ENCODE results near the gene GART. TPM values are rescaled to one million over a fixed set of nuclear protein-coding genes. Genes with fewer than 3 reads are reported as not detected.

The GART gene
- polyA plus RNA-seq, 4 donors = 64.7 to 73.1 (median 69.7) TPM

DNA sequence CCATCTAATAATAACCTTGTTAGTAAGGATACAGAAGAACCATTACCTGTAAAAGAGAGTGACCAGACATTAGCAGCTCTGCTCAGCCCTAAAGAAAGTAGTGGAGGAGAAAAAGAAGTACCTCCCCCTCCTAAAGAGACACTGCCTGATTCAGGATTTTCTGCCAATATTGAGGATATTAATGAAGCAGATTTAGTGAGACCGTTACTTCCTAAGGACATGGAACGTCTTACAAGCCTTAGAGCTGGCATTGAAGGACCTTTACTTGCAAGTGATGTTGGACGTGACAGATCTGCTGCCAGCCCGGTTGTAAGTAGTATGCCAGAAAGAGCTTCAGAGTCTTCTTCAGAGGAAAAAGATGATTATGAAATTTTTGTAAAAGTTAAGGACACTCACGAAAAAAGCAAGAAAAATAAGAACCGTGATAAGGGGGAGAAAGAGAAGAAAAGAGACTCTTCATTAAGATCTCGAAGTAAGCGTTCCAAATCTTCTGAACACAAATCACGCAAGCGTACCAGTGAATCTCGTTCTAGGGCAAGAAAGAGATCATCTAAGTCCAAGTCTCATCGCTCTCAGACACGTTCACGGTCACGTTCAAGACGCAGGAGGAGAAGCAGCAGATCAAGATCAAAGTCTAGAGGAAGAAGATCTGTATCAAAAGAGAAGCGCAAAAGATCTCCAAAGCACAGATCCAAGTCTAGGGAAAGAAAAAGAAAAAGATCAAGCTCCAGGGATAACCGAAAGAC is 12.5 kb upstream of the GART start:
- no peak for DNase-seq (ENCODE audit: low read depth in 4 of 4, low spot score in 3 of 4)

DNA sequence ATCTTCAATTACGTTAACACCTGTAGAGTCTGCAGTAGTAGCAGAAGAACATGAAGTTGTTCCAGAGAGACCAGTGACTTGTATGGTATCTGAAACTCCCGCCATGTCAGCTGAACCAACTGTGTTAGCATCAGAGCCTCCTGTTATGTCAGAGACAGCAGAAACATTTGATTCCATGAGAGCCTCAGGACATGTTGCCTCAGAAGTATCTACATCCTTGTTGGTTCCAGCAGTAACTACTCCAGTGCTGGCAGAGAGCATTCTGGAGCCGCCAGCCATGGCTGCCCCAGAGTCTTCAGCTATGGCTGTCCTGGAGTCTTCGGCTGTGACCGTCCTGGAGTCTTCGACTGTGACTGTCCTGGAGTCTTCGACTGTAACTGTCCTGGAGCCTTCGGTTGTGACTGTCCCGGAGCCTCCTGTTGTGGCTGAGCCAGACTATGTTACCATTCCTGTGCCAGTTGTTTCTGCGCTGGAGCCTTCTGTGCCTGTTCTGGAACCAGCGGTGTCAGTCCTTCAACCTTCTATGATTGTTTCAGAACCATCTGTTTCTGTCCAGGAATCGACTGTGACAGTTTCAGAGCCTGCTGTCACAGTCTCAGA is 11.2 kb upstream of the GART start:
- no peak for DNase-seq (ENCODE audit: low read depth in 4 of 4, low spot score in 3 of 4)

DNA sequence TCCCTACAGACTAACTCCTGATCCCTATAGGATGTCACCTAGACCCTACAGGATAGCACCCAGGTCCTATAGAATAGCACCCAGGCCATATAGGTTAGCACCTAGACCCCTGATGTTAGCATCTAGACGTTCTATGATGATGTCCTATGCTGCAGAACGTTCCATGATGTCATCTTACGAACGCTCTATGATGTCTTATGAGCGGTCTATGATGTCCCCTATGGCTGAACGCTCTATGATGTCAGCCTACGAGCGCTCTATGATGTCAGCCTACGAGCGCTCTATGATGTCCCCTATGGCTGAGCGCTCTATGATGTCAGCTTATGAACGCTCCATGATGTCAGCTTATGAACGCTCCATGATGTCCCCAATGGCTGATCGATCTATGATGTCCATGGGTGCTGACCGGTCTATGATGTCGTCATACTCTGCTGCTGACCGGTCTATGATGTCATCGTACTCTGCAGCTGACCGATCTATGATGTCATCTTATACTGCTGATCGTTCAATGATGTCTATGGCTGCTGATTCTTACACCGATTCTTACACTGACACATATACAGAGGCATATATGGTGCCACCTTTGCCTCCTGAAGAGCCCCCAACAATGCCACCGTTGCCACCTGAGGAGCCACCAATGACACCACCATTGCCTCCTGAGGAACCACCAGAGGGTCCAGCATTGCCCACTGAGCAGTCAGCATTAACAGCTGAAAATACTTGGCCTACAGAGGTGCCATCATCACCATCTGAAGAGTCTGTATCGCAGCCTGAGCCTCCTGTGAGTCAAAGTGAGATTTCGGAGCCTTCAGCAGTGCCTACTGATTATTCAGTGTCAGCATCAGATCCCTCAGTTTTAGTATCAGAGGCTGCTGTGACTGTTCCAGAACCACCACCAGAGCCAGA is 10.4 kb upstream of the GART start:
- no peak for DNase-seq (ENCODE audit: low read depth in 4 of 4, low spot score in 3 of 4)

DNA sequence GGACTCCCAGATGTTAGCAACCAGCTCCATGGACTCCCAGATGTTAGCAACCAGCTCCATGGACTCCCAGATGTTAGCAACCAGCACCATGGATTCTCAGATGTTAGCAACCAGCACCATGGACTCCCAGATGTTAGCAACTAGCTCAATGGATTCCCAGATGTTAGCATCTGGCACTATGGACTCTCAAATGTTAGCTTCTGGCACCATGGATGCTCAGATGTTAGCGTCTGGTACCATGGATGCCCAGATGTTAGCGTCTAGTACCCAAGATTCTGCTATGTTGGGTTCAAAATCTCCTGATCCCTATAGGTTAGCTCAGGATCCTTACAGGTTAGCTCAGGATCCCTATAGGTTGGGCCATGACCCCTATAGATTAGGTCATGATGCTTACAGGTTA is 9.7 kb upstream of the GART start:
- no peak for DNase-seq (ENCODE audit: low read depth in 4 of 4, low spot score in 3 of 4)

DNA sequence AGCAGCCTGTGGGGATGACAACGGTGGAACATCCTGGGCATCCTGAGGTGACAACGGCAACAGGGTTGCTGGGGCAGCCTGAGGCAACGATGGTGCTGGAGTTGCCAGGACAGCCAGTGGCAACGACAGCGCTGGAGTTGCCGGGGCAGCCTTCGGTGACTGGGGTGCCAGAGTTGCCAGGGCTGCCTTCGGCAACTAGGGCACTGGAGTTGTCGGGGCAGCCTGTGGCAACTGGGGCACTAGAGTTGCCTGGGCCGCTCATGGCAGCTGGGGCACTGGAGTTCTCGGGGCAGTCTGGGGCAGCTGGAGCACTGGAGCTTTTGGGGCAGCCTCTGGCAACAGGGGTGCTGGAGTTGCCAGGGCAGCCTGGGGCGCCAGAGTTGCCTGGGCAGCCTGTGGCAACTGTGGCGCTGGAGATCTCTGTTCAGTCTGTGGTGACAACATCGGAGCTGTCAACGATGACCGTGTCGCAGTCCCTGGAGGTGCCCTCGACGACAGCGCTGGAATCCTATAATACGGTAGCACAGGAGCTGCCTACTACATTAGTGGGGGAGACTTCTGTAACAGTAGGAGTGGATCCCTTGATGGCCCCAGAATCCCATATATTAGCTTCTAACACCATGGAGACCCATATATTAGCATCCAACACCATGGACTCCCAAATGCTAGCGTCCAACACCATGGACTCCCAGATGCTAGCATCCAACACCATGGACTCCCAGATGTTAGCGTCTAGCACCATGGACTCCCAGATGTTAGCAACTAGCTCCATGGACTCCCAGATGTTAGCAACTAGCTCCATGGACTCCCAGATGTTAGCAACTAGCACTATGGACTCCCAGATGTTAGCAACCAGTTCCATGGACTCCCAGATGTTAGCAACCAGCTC is 9.1 kb upstream of the GART start:
- no peak for DNase-seq (ENCODE audit: low read depth in 4 of 4, low spot score in 3 of 4)

DNA sequence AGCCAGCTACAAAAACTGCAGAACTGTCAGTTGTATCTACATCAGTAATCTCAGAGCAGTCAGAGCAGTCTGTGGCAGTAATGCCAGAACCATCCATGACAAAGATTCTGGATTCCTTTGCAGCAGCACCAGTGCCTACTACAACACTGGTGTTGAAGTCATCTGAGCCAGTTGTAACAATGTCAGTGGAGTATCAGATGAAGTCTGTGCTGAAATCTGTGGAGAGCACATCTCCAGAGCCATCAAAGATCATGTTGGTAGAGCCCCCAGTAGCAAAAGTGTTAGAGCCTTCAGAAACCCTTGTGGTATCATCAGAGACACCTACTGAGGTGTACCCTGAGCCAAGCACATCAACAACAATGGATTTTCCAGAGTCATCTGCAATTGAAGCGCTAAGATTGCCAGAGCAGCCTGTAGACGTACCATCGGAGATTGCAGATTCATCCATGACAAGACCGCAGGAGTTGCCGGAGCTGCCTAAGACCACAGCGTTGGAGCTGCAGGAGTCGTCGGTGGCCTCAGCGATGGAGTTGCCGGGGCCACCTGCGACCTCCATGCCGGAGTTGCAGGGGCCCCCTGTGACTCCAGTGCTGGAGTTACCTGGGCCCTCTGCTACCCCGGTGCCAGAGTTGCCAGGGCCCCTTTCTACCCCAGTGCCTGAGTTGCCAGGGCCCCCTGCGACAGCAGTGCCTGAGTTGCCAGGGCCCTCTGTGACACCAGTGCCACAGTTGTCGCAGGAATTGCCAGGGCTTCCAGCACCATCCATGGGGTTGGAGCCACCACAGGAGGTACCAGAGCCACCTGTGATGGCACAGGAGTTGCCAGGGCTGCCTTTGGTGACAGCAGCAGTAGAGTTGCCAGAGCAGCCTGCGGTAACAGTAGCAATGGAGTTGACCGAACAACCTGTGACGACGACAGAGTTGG is 8.2 kb upstream of the GART start:
- DNase-seq (ENCODE audit: low read depth in 4 of 4, low spot score in 3 of 4) = no peak

DNA sequence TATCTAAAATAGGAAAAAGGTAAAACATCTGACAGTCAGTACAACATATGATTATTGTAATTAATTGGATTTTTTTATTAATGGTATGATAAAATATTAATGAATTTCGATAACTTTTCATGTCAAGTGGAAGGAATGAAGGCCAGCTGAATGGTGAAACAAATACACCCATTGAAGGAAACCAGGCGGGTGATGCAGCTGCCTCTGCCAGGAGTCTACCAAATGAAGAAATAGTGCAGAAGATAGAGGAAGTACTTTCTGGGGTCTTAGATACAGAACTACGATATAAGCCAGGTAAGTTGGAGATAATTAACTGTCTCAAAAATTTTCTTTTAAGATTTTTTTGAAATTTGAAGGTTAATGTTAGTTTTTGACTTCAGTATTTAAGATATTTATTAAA is 4.2 kb upstream of the GART start:
- DNase-seq (ENCODE audit: low read depth in 4 of 4, low spot score in 3 of 4) = no peak

DNA sequence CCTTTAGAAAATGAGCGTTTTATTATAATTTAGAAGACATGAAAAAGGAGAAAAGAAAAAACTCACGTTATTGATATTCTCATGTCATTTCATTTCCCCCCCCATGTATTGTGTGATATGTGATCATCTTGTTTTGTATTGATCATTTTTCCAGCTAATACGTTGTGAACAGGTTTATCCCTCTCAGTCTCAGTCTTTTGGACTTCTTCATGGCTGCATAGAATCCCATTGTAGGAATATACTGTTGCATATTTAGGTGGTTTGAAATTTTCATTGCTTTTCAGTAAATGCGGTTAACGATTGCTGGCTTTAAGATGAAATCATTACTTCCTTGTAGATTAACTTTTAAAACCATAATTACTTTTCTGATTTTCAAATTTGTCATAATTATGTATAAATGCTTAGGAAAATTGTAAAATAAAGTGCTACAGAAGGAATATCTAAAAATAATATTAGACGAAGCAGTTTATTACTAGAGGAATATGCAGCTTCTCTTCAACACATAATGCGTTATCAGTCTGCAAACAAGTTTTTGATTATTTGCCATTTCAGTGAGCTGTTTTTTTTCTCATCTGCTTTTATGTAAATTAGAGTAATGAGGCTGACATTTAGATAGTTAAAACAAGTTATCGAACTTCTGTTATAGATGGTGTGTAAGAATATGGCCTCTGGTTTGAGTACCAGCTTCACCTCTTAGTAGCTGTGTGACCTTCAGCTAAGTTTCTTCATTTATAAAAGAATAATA is 2.7 kb upstream of the GART start:
- no peak for DNase-seq (ENCODE audit: low read depth in 4 of 4, low spot score in 3 of 4)

DNA sequence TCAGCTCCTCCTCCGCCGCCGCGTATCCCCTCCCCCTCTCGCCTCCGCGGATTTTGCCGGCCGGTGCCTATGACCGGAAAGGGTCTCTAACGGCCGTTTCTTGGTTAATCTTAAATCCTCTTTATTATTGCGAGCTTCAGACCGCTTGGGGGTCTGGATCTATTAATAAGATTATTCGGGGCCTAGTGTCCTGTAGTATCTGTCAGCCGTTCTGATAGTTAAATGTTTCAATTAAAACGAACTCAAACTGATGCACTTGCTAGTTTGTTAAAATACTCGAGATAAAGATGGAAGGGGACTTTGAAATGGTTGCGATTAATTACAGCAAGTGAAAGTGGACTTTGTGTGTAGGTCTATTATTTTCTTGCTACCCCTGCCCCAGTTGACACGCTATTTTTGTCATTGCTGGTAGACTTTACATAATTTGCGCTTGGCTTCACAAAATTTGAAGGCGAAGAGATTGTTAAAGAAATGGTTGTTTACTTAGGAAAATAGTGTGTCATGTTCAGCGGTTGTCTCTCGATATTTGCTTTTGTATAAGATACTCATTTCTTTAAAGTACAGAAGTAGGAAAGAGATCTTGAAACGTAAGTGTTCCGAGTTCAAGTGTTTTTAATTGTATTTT is 1.7 kb upstream of the GART start:
- DNase-seq (ENCODE audit: low read depth in 4 of 4, low spot score in 3 of 4) = peak in 1 of 4 donors; percentile 49

DNA sequence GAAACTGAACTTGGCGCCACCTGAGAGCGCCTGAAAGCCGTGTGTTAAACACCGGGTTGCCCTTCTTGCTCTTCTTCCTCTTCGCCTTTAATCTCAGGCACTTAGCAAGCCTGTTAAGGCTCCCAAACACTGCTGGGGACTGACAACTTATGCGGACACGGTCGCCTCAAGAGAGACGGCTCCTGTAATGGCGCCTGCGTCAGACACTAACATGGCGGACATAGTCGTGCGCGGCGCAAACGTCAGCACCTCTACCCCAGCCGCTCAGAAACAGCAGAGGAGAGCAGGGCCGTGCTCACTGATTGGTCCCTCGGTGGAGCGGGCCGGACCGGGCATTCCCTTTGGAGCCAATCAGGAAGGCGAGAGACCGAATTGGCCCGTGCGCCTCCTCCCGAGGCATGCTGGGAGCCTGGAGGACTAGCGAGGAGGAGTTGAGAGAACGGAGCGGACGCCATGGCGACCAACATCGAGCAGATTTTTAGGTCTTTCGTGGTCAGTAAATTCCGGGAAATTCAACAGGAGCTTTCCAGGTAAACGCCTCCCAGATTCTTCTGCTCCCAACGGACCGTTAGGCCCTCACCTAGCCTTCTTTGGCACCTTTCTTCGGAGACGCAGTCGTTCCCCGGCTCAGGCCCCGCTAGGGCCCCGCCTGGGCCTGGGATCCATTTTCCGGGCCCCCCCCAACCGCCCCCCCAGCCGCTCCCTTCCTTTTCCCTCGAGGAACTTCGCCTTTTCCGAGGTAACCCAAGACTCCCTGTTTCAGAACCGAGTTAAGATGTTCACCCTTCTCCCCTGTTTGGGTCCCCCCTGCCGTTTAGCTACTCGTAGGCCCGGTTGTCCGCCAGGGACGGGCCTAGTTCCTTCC is 955 bp upstream of the GART start, which contains the start of gene SON:
Gene SON, plus strand, starts transcription at position 399 of the 865 bp plus-strand sequence. Its CDS starts 55 bp downstream, at position 454.
- DNase-seq (ENCODE audit: low read depth in 4 of 4, low spot score in 3 of 4) = peak; percentile 92 to 98 (median 96)

DNA sequence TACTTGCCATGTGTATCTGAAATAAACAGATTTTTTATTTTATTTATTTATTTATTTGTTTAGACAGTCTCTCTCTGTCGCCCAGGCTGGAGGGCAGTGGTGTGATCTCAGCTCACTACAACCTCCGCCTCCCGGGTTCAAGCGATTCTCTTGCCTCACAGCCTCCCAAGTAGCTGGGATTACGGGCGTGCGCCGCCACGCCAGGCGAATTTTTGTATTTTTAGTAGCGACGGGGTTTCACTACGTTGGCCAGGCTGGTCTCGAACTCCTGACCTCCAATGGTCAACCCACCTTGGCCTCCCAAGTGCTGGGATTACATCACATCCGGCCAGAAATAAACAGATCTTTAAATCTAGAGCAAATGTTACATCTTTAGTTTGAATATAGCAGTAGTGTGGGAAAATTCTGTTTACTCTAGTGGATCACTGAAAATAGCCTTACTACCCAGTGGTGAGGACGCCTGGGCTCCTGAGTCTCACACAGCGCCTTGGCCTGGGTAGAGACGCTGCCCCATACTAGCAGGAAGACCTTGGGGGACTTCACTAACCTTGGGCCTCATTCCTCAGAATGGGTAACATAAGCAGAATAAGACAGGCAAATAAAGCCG is 709 bp downstream of the GART start:
- DNase-seq (ENCODE audit: low read depth in 4 of 4, low spot score in 3 of 4) = no peak

DNA sequence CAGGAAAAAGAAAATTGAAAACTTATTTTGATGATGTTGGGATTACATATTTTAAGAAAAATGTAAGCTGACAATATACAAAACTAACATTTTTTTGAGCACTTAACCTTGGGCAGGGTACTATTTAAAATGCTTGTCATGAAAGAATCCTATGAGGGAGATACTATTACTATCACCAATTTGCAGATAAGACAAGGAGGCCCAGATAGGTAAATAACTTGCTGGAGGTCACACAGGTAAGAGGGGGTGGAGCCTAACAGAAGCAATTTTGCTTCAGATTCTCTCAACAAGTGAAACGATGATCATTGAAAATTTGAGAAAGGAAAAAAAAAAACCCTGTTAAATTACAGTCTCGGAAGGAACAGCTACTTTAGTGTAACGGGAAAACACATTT is 1.2 kb downstream of the GART start:
- no peak for DNase-seq (ENCODE audit: low read depth in 4 of 4, low spot score in 3 of 4)

DNA sequence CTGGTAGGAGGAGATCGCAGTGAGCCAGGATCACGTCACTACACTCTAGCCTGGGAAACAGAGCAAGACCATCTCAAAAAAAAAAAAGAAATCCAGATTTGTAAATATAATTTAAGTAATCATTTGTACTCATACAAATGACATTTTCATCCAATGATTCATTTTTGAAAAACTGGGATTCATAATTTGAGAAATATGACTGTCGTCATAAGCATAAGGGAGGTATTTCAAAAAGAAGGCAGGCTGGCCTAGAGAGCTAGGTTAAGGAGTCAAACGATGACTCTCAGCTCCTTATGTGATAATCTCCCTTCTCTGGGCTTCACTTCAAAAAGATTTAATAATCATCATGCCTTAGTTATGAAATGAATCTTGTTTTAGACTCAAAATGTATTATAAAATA is 2.3 kb downstream of the GART start:
- DNase-seq (ENCODE audit: low read depth in 4 of 4, low spot score in 3 of 4) = no peak

DNA sequence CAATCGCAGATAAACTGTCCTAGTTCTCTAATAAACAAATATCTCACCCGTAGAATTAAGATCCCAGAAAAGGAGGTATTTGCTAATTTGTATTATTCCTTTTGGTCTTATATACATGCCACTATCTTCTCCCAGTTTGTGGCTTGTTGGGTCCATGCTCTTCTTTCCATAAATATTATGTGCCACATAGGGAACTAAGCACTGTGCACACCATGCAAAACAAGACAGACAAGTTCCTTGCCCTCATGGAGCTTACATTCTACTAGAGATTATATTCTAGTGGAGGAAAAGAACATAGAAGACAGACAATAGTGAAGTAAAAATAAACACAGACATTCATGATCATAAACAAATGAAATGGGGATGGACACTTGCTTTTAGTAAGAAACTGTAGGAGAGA is 4.7 kb downstream of the GART start:
- DNase-seq (ENCODE audit: low read depth in 4 of 4, low spot score in 3 of 4) = no peak

DNA sequence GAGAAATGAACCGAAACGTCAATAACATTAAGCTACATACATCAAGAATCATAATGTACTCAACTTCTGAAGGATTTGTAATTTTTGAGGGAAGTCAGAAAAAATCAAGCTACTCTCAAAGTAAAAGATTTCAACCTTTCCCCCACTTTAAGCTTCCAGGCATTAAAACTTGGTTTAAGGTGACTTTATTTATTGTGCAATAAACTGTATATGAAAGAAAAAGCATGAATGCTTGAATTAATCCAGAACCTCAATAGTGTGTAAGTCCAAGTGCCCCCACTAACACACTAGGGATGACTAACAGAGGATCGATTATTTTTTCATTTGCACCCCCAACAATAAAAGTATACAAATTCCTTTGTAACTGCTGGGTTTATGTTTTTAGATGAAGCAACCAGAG is 10.9 kb downstream of the GART start:
- DNase-seq (ENCODE audit: low read depth in 4 of 4, low spot score in 3 of 4) = no peak

DNA sequence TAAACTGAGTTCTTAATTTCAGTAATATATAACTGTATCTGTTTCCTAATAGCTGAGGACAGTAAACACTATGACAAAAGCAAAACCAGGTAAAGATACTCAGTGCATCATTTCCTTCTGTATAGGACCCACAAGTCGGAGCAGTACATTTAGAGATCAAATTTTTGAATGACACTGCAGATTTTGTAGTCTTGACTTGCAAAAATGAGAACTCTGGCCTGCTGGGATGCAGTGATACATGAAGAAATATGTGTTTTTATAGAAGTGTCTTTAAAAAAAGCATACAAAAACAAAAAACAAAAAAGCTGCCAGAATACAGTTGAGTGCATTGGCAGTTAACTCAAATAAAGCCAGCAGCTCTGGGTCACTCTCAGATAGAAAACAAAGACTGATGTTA is 19.0 kb downstream of the GART start:
- DNase-seq (ENCODE audit: low read depth in 4 of 4, low spot score in 3 of 4) = no peak

Measured in right renal pelvis (tissue), 4 donors.